Activated naive CD4-positive, alpha-beta T cell treated with Interleukin-2 at 50 U/mL for 16 hours (primary cell): ENCODE measurements around the gene CORO7.

Source experiments
- DNase-seq: peaks from one replicate; pipeline ENCODE4 v3.0.0-alpha.2; 2020

Gene CORO7

DNA sequence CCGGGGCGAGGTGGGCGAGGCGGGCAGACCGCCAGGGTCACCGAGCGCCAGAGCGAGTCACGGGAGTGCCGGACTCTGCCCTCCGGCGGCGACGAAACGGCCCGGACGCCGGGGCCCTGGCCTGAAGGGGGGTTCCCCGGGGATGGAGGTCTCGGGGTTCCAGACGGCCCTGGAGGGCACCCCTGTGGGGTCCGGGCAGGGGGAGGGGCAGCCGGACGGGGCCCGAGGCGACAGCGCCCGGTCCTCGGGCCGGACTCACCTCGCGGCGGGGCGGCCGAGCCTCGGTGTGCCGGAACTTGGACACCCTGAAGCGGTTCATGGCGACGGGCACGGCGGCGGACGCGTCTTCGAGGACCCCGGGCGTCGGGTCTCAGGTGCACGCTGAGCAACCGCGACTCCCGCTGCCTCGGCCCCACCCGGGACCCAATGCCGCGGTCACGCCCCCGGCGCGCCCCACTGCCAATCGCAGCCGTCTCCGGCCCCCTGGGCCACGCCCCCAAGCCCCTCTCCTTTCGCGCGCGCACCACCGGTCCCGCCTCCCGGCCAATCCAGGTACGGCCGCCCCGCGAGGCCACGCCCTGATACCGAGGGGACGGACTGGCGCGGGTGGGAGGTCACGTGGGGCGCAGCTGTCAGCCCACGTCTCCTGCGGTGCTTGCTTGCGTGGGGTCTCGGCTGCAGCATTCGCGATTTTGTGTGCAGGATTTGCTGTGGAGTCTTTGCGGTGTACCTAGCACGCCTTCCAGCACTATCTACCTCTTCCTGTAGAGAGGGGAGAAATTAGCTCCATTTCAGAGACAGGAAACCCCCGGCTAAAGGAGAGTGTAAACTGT is at the start of gene CORO7:
CORO7 (minus strand) TSS at position 397 of the 833 bp plus-strand sequence; CDS start at position 319, 78 bp downstream.
- peak; percentile 98 for DNase-seq

DNA sequence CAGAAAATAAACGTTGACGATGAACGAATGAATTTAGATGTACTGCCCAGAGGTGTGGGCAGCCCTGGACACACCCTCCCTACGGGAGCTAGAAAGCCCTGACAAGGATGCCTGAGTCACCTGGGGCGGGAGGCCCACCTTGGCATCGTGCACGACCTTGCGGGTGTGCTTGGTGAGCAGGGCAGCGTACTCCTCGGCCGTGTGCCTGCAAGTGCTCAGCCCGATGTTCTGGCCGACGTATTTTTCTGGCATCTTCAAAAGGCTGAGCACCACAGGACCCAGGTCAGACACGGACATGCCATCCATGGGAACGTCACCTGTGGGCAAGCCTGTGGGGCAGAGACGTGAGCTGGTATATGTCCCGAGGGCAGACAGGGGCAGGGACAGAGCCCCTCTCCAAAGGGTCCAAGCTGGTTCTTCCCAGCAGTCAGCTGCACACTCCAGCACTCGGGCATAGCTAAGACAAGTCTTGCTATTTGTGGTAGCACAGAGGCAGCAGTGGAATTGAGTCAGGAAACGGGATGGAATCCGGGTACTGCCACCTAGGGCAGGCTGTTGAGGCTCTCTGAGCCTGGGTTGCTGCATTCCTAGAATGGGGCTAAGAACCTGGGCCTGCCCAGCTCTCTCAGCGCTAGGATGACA is 47.2 kb upstream of the CORO7 start:
- no peak for DNase-seq

DNA sequence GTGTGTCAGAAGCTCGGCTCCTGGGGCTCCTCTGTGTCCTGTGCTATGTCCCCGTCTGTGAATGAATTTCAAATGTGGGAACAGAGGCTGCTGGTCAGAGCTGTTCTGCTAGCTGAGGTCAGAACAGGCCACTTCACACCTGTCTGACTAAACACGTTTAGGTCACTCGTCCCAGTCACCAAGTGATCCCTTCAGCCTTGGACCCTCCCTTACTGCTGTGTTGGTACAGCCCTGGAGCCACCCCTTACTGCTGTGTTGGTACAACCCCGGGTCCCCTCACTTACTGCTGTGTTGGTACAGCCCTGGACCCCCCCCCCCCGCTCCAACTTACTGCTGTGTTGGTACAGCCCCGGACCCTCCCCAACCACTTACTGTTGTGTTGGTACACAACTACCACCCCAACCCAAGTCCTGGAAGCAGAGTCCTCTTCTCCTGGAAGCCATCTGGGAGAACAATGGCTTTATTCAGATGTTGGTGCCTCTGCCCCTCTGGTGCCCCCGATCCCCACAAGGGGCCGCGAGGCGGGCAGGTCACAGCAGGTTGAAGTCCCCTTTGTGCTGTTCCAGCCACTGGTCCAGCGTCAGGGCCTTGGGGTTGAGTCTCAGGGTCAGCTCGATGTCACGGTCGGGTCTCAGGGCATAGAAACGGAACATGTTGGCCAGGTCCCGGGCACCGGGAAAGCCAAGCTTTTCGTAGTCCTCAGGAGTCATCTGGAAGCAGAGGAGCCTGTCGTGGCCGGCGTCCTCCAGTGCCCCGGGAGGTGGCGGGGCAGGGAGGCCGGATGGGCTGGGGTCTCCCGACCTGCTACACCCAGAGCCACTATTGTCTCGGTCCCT is 45.1 kb upstream of the CORO7 start:
- no peak for DNase-seq

DNA sequence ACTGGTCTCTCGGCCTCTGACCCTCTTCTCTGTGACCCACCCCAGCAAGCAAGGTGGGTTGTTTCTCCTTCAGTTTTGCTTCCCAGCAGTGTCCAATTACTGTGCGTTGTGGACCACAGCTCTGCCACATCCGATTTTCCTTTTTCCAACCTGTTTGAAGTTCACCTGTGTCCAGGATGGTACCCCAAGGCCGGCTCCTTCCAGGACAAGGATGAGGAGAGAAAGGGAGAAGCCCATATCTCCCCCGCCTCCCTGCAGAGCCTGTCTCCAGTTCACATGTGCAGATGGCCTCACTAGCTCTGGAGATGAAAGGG is 44.5 kb upstream of the CORO7 start:
- DNase-seq: no peak

DNA sequence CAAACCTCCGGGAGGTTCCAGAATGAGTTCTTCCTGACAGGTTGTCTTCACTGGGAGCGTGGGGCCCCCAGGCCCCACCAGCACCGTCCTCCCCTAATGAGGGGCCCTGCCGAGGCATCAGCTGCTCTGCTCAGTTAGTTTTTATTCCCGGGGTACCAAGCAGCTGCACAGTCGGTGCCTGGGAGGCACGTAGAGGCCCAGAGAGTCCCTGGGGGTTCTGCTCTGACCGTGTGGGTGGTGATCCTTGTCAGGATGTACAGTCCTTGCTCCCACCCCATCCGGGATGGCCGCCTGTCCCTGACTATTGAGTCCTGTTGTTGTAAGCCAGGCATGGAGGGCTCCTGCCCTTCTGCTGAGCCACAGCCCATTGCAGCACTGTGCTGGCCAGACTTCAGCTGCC is 39.6 kb upstream of the CORO7 start:
- no peak for DNase-seq

DNA sequence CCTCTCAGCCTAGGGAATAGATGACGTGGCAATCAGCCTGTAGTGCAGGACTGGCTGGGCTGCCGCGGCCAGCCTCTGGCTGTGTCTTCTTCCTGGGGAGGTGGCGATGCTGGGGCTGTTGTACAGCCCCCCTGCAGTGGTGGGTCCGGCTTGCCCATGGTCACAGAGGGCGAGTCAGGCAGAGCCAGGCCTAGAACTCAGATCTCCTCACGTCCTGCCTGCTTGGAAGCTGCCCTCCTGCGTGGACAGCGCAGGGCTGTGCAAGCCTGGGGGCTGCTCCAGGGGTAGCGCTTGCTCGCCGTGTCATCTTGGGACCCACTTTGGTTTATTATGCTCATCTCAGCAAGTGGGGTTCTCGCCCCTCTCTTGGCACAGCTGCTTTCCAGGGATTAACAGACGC is 38.7 kb upstream of the CORO7 start:
- DNase-seq: no peak

DNA sequence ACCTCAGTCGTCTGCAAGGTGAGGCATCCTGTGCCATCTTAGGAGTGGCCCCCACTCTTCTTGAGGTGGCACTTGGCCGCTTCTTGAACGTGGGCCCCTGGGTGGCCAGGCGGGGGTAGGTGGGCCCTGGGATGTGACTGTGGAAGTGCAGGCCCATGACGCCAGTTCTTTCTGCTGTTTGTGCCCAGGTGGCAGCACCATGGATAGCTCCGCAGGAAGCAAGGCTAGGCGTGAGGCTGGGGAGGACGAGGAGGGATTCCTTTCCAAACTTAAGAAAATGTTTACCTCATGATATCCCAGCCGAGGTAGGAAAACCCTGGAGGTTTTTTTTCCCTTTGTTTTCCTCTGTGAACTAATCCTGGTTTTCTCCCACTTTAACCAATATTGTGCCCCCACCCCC is 38.2 kb upstream of the CORO7 start:
- DNase-seq: no peak

DNA sequence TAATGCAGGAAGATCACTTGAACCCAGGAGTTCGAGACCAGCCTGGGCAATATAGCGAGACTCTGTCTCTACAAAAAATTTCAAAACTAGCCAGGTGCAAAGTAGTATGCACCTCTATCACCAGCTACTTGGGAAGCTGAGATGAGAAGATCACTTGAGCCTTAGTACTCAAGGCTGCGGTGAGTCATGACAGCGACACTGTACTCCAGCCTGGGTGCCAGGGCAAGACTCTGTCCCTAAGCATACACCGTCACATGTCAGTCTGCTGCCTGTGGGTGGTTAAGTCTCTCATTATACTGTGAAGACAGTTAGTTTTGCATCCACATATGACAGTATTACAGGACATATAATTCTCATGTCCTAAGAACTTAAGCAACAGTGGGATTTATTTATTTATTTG is 36.3 kb upstream of the CORO7 start:
- no peak for DNase-seq

DNA sequence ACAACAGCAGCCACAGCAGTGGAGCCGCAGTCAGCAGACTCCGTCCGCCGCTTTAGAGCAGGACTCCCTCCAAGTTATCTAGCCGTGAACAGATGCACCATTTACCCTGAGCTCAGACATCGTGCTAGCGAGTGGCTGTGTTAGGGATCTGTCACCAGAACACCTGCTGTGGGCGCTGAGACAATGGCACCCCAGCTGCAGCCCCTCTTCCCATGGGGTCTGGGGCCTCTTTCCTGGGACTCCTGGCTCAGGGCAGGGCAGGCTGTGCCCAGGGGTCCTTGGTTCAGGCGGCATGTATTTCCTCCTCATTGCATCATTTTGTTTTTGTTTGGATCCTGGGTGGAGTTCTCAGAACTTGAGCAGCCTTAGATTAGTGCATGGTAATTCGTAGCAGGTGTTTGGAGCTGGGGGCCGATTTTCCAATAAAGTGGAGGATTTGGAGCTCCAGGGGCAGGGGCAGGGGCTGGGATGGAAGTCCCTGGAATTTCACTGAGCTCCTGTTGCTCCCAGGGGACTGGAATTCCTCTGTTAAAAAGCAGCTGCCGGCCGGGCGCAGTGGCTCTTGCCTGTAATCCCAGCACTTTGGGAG is 34.6 kb upstream of the CORO7 start:
- DNase-seq: no peak

DNA sequence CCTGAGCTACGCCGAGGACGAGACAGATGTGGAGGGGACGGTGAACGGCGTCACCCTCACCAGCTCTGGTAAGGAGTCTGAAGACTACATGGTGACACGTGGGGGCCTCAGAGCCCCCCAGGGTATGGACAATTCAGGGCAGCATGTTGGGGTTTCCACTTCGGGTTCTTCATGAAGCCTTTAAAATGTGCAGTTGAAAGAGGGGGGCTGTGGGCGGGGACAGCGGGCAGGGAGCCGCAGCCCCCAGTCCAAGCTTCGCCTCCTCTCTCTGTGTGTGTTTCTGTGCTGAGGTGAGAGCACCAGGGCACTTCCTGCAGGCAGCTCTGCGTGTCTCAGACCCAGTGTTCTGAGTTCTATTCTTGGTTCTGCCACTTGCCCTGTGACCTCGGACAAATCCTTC is 34.0 kb upstream of the CORO7 start:
- DNase-seq: no peak

DNA sequence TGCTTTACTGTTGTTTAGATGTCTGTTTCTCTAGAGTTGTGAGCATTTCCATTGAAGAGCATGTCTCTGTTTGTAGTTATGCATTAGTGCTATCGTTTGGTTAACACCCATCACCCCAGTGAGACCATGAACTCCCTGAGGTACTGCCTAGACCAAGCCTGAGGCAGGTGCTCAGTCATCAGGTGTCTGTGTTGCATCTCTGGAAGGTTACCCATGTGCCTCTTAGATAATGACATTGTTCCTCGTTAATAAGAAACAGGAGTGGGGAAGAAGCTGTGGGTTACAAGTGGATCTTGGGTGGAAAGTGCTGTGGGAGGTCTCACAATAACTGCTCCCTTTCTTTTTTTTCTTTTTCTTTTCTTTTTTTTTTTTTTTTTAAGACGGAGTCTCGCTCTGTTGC is 27.6 kb upstream of the CORO7 start:
- no peak for DNase-seq

DNA sequence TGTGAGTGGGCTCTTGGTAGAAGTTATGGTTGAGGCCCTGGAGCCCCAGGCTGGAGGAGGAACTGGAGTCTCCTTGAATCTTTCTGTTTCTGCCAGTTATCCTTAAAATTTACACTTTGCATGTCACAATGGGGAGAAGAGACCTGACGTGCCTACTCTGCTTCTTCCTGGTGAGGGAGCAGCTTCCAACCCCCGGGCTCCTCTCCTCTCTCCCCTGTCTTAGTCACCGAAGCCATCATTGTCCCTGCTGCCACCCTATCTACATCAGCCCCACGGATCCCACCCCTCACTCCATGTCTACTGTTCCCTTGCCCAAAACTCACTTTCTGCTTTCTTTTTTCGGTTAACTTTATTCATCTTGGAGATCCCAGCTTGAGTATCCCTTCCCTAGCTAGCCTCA is 26.9 kb upstream of the CORO7 start:
- no peak for DNase-seq

DNA sequence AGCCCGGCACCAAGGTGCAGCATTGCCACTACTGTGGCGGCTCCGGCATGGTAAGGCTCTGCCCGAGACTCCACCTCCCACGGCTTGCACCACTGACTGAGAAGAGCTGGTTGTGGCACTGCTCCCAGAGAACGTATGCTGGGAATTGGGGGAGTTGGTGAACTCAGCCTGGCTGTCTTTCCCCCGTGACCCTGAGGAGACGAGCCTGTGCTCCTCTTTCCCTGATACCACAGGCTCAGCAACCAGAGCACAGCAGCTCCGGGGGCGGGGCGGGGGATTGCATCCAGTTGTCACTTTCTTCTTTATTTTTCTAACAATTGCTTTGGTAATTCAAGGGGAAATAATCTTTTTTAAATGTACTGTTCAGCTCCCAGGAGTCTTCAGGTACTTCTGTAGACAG is 26.0 kb upstream of the CORO7 start:
- no peak for DNase-seq

DNA sequence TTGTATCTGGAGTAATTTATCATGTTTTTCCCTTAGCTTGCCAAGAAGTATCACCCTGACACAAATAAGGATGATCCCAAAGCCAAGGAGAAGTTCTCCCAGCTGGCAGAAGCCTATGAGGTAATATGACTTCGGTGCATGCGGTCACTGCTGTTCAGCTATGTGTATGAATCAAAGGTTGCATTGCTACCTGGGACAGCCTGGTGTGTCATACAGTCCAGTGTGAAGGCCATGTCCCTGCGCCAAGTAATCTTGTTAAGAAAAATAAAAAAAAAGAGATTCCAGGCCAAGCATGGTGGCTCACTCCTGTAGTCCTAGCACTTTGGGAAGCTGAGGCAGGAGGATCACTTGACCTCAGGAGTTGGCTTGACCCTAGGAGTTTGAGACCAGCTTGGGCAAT is 21.0 kb upstream of the CORO7 start:
- DNase-seq: no peak

DNA sequence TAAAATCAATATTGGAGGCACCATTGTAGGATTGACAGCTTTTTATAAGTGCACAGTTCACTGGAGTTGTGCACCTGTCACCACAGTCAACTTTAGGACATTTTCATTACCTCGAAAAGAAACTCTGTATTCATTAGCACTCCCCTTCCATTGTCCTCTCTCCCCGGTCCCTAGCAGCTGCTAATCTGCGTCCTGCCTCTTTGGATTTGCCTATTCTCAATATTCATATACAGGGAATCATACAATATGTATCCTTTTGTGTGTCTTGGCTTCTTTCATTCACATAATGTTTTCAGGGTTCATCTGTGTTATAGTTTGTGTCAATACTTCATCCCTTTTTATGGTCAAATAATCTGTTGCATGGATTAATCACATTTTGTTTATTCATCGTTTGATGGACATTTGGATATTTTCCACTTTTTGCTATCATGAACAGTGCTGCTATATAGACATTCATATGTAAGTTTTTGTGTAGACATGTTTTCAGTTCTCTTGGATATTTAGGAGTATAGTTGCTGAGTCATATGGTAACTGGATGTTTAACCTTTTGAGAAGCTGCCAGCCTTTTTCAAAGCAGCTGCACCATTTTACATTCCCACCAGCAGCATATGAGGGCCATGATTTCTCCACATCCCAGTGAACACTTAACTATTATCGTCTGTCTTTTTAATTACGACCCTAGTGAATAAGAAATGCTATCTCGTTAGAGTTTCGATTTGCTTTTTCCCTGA is 19.1 kb upstream of the CORO7 start:
- DNase-seq: no peak

DNA sequence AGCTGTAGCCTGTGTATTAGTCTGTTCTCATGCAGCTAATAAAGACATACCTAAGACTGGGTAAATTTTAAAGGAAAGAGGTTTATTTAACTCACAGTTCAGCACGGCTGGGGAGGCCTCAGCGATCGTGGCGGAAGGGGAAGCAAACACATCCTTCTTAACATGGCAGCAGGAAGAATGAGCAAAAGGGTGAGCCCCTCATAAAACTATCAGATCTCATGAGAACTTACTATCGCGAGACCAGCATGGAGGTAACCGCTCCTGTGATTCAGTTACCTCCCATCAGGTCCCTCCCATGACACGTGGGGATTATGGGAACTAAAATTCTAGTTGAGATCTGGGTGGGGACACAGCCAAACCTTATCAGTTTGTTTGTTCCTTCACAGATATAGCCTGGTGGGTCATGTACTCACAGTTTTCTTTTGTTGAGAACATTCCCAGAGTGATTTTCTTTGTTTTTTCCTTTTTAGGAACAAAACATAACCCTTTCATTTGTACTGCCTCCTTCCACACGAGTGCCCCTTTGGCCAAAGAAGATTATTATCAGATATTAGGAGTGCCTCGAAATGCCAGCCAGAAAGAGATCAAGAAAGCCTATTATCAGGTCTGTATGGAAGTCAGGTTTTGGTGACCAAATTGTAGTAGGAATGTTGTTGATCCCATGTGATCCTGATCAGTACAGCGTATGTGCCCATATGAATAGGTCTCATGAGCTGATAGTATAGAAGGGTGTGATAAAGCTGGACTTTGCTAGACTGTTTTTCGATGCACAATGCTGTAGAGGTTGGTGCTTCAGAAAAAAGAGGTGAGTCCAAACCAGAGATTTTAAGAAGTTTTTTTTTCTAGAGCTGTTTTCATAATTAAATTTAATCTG is 17.8 kb upstream of the CORO7 start:
- DNase-seq: no peak

DNA sequence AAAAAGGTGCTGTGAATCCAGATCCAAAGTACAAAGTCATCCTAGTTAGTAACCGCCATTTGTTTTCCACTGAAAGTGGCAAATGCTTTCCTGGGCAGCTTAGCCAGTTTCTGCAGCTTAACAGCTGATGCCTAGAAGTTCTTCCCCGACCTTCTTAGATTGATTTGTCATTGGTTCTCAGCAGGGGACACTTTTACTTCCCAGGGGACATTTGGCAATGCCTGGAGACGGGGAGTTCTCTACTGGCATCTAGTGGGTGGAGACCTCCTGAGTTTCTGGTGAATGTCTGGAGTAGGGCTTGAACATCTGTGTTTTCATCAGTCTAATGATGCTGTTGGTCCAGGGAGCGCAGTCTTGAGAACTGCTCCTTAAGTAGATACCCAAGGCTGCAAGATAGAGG is 16.8 kb upstream of the CORO7 start:
- no peak for DNase-seq

DNA sequence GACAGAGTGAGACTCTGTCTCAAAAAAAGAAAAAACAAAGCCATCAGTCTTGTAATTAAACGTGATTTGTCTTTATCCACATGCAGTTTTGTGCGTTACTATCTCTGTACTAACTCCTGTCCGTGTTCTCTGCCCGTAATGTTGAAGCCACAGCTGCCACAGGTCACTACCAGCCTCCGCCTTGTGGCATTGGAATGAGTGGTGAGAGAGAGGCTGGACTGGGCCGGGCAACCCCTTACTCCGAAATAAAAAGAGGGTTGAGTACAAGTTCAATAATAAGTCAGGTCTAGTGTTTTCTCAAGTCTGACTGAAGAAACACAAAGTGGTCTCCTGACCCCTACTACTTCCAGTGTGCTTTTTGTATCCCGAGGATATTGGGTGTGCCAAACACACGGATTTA is 14.6 kb upstream of the CORO7 start:
- DNase-seq: no peak

DNA sequence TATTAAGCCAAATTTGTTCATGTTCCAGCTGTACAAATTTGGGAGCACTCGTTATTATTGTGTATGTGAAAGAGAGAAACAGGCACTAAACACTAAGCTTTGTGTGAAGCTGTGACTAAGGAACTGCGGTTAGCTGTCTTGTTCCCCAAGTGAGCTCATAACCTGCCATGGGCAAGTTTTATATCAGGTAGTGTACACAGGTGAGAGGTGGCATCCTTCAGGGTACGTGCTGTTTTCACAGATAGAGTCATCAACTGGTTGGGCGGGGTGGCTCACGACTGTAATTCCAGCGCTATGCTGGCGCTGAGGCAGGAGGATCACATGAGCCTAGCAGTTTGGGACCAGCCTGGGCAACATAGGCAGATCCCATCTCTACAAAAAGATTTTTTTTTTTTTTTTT is 12.1 kb upstream of the CORO7 start:
- DNase-seq: no peak

DNA sequence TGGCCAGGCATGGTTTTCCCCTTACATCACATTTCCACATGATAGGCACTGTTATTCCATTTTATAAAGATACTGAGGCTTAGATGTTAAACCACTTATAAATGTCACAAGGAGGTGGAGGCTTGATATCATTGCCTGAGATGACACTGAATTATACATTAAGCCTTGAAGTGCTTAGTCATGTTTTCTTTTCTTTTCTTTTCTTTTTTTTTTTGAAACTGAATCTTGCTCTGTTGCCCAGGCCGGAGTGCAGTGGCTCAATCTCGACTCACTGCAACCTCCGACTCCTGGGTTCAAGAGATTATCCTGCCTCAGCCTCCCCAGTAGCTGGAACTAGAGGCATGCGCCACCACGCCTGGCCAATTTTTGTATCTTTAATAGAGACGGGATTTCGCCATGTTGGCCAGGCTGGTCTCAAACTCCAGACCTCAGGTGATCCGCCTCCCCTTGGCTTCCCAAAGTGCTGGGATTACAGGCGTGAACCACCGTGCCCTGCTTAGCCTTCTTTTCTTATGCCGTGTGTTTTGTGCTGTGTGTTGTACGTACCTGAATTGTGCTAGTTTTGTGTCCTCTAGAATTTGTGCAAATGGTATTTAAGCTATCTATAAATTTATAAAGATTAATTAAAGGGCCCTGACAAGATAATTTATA is 10.5 kb upstream of the CORO7 start:
- no peak for DNase-seq

DNA sequence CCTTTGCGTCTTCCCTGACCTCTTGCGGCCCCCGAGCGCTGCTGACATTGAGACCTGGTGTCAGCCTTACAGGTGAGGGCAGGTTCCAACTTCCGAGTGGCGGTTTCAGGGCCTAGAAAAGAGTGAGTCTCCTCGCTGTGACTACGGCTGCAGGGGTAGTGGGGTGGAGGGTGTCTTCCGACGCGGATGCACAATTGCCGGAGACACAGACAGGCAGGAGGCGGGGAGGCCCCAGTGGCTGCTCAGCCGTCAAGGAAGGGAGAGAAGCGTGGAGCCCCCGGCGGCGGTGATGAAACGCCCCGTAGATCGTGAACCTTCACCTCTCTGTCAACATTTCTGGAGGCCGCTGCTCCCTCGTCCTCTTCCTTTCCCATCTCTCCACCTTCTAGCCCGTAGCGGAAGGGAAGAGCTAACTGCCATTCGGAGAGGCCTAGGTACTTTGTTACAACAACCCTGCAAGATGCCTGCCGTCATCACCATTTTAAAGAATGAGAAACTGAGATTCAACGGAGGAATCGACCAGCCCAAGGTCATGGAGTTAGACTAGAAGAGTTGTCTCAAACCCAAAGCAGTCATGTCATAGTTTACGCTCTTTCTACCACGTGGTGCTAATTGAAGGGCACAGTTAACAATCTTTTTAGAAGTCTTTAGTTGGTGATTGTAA is 9.8 kb upstream of the CORO7 start:
- no peak for DNase-seq
